Spleen (tissue), 7 donors: ENCODE data around the gene PSMA7.

Experiments used
- CTCF ChIP-seq, 11 experiments: fragments of 200-600 bp in 7 of 11; fragments of 450-650 bp in 4 of 11; sonication (generic) in 4 of 11; IDR thresholded peaks in 8 of 11; conservative IDR thresholded peaks in 3 of 11; 1 replicate in 7 of 11; 2 replicates in 4 of 11; pipeline versions ENCODE4 v1.4.0 to v1.8.0; 2016 to 2021; ENCODE audit warnings: antibody characterized with exemption in 11 of 11, inconsistent platforms in 4 of 11, mild to moderate bottlenecking in 1 of 11
- POLR2A ChIP-seq, 3 donors: fragments of 450-650 bp; IDR thresholded peaks; one replicate each; pipeline ENCODE4 v1.5.1; 2017; ENCODE audit warnings: antibody characterized with exemption in 3 of 3, mild to moderate bottlenecking in 1 of 3
- donor health status: DM: no; HTN: no; CAD: no; lungs with moderate emphysema.
- donor health status: DM: no; HTN: no; CAD: no.
- donor health status: DM: no; HTN: no; CAD: no.

DNA sequence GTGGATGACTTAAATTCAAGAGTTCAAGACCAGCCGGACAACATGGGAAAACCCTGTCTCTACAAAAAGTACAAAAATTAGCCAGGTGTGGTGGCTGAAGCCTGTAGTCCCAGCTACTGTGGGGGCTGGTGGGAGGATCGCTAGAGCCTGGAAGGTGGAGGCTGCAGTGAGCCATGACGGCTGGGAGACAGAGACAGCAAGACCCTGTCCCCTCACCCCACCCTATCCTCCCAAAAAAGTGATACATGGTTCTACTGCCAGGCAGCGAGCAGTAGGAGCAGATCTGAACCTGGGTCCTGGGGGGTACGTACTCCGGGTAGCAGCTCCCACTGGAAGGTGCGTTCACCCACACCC lies 2.2 kb downstream of the PSMA7 start:
- TF ChIP-seq POLR2A (IDR thresholded peaks at IDR 0.05): no peak
- no peak for TF ChIP-seq CTCF (IDR thresholded peaks at IDR 0.05 in 8 of 11, conservative IDR thresholded peaks at IDR 0.05 in 3 of 11)
